NCI-H748 (cell line): ENCODE results near the gene GRIK3.
"Not testable (repeated sequence)": the region's sequence is repeated elsewhere in the genome, so short reads cannot be mapped to it uniquely, and the experiment has no call there.

Experiments
- DNase-seq: peaks from one replicate; lab custom pipeline; 2025; ENCODE audit not compliant: unreplicated experiment; lab: John Stamatoyannopoulos, UW

Gene GRIK3

DNA sequence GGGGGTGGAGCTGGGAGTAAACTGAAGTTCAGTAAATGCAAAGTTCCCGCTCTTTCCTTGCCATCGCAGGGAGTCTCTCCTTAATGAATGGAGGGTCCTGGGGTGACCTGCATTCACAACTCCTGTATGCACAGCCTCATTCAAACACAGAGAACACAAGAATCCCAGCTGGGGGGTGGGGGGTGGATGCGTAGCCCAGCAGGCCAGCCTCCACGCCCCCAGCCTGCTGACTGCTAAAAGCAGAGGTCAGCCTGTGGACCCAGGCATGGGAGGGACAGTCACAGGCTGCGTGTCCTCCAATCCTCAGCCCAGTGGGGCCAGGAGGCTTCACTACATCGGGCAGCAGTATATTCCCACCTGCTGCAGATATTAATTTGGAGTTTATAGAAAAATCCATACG lies 263.1 kb downstream of the GRIK3 start:
- DNase-seq: peak; percentile 89

DNA sequence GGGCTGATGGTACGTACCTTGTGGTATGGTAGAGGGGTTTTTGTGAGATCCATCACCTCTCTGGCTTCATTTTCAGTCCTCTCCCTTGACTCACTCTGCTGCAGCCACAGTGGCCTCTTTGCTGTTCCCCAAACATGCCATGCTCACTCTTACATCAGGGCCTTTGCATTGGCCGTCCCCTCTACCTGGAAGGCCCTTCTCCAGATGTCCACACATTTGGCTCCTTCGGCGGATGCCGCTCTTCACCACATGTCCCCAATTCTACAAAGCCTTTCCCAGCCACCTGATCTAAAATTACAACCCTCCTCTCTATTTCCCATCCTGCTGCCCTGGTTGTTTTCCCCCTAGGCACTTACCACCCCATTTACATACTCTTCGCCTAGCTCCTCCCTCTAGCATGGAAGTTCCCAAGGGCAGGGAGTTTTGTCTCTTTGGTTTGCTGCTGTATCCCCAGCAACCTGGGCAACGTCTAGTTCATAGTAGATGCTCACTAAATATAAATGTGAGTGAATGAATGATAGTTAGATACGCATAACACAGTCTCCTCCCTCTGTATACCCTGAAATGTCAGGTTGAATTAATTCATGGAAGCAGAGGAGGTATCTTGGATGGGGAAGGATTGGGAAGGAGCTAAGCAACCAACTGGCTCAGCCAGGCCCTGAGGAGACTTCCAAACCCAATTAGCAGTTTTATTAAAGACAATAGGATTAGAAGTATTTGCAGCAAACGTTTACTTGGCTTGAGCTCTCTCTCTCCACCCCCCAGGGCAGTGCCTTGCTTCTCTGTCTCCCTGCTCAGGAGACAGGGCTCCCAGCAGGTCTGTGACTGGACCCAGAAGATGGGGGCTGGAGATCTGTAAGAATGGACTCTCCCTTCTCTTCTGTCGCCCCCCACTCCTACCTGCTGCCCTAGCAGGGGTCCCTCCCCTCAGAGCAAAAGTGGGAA lies 264.2 kb downstream of the GRIK3 start:
- DNase-seq: no peak

DNA sequence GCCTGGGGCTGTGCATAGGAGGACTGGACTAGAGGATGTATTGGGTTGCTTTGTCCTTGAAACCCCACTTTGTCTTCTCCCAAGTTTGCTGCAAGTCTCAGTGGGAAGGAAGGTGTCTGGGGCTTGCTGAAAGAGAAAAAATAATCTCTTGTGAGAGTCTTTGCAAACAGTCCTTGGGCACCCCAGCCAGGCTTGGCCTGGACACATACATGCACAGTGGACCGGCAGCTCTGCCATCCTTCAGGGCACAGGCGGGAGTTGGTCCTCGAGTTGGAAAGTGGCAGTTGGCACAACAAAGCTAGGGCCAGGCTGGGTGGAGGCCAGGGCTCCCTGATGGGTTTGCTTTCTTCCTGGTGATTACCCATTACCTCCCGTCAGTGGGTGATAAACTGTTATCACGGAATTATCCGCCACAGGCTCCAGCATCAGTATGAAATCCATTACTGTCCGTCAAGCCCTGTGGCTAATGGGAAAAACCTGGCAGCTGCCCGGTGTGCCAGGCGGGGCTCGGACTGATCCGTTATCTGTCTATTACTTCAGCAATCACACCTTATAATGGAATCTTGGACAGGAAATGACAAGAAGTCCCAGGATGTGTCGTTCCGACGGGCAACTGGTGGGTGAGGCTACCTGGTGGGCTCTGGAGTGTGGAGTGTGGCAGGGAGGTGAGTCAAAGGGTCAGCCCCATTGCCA lies 265.7 kb downstream of the GRIK3 start:
- peak; percentile 23 for DNase-seq

GRCh38 chr1:36767429-36767828 lies 266.9 kb downstream of the GRIK3 start:
- not testable (repeated sequence) for DNase-seq

DNA sequence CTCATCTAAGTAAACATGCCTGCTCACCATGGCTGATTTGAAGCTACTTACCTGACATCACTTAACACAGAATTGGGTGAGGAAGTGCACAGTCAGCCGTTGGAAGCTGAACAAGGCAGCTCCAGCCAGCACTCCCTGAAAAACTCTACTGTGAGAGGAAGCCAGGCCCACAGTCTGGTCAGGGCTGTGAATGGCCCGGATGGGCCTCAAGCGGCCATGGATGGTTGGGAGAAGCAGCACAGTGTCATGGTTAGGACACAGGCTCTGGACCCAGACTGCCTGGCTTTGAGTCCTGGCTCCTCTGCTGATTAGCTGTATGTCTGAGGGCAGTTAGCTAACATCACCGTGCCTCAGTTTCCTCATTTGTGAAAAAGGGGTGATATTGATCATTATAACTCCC lies 267.8 kb downstream of the GRIK3 start:
- peak; percentile 27 for DNase-seq

DNA sequence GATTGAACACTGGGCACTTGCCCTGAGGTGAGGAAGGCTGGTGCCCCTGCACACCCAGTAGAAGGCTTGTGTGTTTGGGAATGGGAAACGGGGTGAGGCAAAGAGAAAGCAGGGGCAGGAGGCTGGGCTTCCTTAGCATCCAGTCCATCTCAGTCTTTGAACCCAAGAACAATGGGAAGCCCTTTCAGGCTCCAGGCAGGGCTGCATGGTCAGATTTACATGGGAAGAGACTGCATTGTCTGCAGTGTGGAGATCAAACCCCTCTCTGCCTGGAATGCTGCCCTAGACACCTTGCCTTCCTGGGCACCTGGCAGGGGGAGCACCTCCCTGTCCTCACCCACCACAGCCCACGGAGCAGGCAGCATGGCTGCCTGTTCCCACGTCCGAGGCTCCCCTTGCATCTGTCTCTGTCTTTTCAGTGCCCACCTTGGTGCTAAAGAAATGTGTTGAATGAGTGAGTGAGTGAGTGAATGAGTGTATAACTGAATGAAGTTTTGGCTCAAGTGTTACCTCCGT lies 268.5 kb downstream of the GRIK3 start:
- no peak for DNase-seq

- no peak for DNase-seq
These were observed 269.5 kb downstream of the GRIK3 start for GRCh38 chr1:36764798-36765197.

GRCh38 chr1:36763771-36764170 lies 270.5 kb downstream of the GRIK3 start:
- no peak for DNase-seq

GRCh38 chr1:36762174-36762573 lies 272.1 kb downstream of the GRIK3 start:
- DNase-seq: no peak

DNA sequence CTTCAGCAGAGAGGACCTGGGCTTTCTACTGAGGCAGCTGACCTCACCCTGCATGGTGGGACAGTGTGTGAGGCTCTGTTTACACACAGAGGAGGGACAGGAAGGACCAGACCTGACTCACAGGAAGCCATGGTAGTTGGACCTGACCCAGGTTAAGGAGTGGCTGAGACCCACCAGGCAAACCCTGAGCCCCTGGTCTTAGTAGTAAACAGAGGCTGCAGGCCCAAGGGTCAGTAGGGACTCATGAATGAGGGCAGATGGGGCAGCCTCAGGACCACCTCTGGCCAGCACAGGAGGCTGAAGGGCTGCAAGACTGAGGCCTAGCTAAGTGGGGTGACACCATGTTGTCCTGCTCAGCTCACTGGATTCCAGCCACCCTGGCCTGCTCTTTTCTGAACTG lies 273.2 kb downstream of the GRIK3 start:
- no peak for DNase-seq

DNA sequence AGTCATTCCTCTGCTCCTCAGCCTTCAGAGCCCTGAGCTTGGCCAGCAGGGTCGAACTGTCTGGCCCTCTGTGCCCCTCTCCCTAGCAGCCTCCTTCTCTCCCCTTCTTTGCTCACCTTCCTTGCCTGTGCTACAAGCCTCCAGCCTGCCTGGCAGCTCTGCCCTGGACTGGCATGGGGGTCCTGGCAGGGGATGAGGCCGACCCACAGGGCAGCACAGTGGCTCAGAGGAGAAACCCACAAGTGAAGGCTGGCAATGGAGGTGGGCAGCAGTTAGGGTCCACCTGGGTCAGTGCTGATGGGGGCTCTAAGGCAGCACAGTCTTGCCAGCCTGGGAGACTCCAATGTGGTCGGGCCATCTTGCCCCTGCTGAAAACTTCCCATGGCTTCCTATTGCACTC lies 274.2 kb downstream of the GRIK3 start:
- DNase-seq: no peak

DNA sequence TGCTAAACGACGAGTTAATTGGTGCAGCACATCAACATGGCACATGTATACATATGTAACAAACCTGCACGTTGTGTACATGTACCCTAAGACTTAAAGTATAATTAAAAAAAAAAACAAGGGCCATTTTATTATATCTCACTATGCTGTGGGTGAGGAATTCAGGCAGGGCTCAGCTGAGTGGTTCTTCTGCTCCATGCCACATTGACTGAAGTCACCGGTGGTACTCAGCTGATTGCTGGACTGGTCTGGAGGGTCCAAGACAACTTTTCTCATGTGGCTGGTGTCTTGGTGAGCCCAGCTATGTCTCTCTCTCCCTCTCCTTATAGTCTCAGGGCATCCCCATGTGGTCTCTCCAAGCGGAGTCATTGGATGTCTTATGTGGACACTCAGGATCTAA lies 275.0 kb downstream of the GRIK3 start:
- no peak for DNase-seq

GRCh38 chr1:36755303-36756230 lies 278.7 kb downstream of the GRIK3 start:
- DNase-seq: no peak

GRCh38 chr1:36754366-36754765 lies 279.9 kb downstream of the GRIK3 start:
- no peak for DNase-seq

DNA sequence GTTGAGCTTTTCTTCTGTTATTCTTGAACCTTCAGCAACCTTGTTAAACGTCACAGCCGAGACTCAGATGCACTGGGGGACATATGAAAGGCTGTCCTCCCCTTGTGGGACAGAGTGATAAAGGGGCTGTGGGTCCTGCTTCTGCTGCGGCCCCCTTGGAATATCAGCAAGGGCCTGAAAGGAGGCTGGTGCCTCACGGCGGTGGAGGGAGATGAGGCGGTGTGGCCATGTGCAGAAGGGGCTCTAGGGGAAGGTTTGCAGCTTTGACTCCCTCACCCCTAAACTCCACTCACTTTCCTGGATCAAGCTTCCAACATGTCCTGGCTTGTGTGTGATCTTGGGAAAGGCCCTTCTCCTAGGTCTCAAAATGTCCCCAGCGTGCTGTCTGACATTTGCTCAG lies 280.9 kb downstream of the GRIK3 start:
- no peak for DNase-seq

DNA sequence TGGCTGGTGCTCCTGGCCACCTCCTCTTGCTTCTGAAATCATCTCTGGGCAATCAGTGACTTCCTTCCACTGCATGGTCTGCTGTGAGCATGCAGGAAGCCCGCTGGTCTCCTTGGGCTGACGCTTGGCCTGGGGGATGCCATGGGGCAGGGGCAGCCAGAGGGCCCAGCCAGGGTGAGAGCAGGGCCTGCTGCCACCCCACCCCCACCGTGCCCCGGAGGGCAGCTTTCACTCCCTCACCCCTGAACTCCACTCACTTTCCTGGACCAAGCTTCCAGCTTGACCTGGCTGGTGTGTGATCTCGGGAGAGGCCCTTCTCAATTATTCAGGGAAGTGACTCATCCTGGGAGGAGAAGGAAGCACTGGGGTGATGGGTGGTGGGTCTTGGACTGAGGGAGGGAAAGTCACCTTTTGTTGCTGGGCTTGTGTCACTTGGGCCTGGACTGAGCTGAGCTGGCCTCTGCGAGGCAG lies 281.4 kb downstream of the GRIK3 start:
- DNase-seq: no peak

DNA sequence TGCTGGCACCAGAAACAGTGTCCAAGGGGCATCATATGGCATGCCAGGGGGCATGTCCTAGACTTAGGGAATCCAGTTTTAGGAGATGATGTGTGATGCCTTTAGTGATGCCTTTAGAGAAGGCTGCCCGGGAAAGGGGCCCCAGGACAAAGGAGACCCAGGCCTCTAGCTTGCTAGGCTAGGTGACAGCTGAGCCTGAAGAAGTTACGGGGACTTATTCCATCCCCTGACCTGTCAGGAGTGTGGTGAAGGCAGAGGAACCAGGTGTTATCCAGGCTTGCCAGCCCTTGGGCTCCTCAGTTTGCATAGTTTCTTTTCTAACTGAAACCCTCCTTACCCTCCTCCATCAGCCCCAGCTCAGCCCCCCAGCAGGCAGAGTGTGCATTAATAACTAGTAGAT lies 281.9 kb downstream of the GRIK3 start:
- no peak for DNase-seq

DNA sequence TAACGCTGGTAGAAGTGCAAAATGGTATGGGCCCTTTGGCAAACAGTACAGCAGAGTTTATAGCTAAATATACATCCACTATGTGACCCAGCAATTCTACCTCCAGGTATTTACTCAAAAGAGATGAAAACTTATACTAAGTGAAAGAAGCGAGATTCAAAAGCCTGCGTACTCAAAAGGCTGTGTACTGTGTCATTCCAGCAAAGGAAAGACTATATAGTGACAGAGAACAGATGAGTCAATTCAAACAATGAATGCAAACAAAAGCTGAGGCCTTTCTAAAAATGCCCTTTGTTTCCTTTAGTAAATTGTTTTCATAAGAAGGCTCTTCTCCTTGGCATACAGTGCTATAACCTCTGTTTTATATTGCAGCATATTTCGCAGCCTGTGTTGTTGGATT lies 282.8 kb downstream of the GRIK3 start:
- no peak for DNase-seq

- no peak for DNase-seq
These were observed 285.8 kb downstream of the GRIK3 start for GRCh38 chr1:36748466-36748865.
